GM10248 (cell line): Measurements from ENCODE around the gene VCL.

Experiments
- CTCF ChIA-PET: fragments of 300-600 bp; sonication (Branson Sonifier 250); formaldehyde crosslinking; extraction: SDS; loops from one replicate; lab custom pipeline; 2021; ENCODE audit warnings: antibody characterized with exemption; lab: Yijun Ruan, JAX
- POLR2A ChIA-PET: fragments of 350-650 bp; sonication (Branson Sonifier 250); formaldehyde crosslinking; extraction: SDS; loops from one replicate; lab custom pipeline; 2020; ENCODE audit warnings: antibody characterized with exemption; lab: Yijun Ruan, JAX
- DNase-seq: peaks from one replicate; pipeline ENCODE4 v3.0.0; 2012; ENCODE audit errors: extremely low spot score
- TF ChIP-seq, protein P1 (sequence below): IDR thresholded peaks from 2 replicates; pipeline ENCODE4 v1.5.1; 2012; ENCODE audit warnings: mild to moderate bottlenecking, low read depth; ENCODE audit errors: extremely low read depth, missing control alignments, control extremely low read depth

Gene VCL

DNA sequence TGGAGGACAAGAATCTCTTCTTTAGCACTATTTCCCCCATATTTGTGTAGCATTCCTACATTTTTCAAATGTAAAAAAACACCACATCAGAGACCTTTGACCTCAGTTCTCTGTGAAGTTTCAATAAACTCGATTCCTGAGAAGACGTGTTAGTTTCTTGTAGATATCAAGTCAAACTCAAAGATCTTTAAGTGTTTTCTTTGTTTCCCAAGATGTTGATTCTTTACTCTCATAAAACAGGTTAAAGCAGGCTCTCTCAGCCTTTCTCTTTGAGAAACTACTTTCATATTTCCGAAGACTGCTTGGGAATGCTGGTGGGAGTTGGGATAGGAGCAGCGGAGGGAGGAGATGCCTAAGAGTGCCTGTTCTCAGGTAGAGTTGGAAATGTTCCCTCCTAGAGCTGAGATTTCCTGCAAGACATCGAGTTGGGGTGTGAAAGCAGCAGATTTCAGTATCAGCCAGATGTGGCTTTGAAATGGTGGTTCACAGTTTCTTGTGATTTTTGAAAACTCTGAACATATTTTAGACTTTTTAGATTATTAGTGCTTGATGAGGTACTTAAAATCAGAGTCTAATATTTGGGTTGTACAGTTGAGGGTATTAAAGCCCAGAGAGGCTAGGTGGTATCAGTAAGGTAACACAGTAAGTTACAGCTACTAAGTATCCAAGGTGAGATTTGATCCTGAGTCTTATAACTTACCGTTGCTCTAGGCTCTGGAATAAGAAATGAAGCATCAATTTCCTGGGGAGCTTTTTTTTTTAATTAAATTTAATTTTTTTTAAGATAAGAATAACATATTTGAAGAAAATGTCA lies 167.0 kb downstream of the VCL start:
- POLR2A ChIA-PET, result interaction anchor here (0.5 kb wide), 1 partner anchor 661 kb away, joined by 3 read pairs; no protein-coding TSS in a partner anchor
- CTCF ChIA-PET, result interaction anchor here (2.5 to 3.6 kb wide), 2 partner anchors 10 to 14 kb away, joined by 8 to 11 read pairs; partner anchors contain the start of genes ADK and AP3M1
- TF ChIP-seq, protein P1, sequence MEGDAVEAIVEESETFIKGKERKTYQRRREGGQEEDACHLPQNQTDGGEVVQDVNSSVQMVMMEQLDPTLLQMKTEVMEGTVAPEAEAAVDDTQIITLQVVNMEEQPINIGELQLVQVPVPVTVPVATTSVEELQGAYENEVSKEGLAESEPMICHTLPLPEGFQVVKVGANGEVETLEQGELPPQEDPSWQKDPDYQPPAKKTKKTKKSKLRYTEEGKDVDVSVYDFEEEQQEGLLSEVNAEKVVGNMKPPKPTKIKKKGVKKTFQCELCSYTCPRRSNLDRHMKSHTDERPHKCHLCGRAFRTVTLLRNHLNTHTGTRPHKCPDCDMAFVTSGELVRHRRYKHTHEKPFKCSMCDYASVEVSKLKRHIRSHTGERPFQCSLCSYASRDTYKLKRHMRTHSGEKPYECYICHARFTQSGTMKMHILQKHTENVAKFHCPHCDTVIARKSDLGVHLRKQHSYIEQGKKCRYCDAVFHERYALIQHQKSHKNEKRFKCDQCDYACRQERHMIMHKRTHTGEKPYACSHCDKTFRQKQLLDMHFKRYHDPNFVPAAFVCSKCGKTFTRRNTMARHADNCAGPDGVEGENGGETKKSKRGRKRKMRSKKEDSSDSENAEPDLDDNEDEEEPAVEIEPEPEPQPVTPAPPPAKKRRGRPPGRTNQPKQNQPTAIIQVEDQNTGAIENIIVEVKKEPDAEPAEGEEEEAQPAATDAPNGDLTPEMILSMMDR, result no peak
- DNase-seq, result no peak

DNA sequence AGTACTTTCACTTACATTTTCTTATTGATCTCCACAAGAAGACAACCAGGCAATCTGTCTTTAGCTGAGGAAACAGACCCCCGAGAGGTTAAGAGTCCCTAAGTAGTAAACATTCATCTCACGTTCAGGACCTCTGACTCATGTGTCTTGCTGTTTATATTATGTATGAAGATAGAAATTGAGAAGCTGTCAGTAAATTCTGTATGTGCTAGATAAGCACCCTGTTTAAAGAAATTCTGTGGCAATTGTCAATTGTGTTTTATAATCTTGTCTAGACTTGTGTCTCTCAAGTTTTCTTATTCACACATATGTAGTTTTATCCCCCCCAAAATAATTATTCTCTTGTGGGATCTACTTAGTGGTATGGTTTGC lies 167.6 kb downstream of the VCL start:
- CTCF ChIA-PET, result interaction anchor here (2.5 to 3.6 kb wide), 2 partner anchors 9 to 15 kb away, joined by 8 to 11 read pairs; partner anchors contain the start of genes ADK and AP3M1

DNA sequence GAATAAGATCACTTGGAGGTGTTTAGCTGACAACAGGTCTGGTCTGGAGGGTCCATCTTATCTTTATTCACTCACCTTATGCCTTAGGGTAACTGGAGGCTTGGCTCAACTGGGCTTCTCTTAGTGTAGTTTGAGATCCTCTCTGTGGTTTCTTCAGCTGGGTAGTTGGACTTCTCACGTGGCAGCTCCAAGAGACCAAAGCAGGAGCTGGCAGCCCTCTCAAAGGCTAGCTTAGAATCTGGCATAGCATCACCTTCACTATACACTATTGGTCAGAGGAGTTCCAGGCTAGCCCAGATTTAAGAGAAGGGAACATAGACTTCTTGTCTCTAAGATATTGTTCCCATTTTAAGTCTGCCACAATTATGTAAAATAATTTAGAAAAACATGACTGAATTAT lies 169.5 kb downstream of the VCL start:
- ChIA-PET POLR2A (interaction anchor here (1.2 to 1.5 kb wide), 3 partner anchors 9 to 17 kb away, joined by 3 to 5 read pairs (median 4); partner anchors contain the start of genes ADK and AP3M1), CTCF (interaction anchor here (1.1 to 3.6 kb wide), 4 partner anchors 11 to 22 kb away, joined by 3 to 11 read pairs (median 7); partner anchors contain the start of genes ADK and AP3M1)
- TF ChIP-seq, protein P1, result no peak
- DNase-seq, result no peak

More for the DNA sequence above, 167.6 kb downstream of the VCL start:
- TF ChIP-seq, protein P1, result no peak
- POLR2A ChIA-PET, result interaction anchor here (0.5 kb wide), 1 partner anchor 661 kb away, joined by 3 read pairs; no protein-coding TSS in a partner anchor
- DNase-seq, result no peak
